ENCODE results near the gene UGT8.

GRCh38 chr4:114595921-114596320 is 2.7 kb upstream of the UGT8 start:
- TF ChIP-seq CTCF (IDR thresholded peaks at IDR 0.05) = no peak
- TF ChIP-seq EZH2phosphoT487 (IDR thresholded peaks at IDR 0.05) = no peak
- TF ChIP-seq EZH2 (IDR thresholded peaks at IDR 0.05) = no peak

Data from neural progenitor cell (in vitro differentiated cells).